GM21515 (cell line): ENCODE measurements around the gene POMGNT1.

Experiments used
- ATAC-seq: cut with Tn5 transposase; IDR thresholded peaks from one replicate; pipeline ENCODE4 v1.9.1; 2021; ENCODE audit not compliant: unreplicated experiment

Gene POMGNT1

DNA sequence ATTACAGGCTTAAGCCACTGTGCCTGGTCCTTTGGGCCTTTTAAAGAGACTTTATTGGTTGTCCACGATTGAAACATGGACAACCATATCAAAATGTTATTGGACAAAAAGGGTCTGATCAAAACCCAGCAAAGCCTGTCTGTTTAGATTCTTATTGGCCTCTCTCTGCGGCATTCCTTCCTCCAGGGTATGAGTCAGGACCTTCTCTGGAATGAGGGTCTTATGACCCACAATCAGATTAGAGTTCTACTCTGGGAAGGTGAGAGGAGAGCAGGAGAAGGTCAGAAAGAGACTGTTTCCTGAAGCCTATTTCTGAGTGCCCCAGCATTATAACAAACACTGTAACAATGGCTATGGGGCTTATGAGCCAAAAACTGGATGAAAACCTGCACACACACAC lies 12.8 kb upstream of the POMGNT1 start:
- no peak for ATAC-seq

DNA sequence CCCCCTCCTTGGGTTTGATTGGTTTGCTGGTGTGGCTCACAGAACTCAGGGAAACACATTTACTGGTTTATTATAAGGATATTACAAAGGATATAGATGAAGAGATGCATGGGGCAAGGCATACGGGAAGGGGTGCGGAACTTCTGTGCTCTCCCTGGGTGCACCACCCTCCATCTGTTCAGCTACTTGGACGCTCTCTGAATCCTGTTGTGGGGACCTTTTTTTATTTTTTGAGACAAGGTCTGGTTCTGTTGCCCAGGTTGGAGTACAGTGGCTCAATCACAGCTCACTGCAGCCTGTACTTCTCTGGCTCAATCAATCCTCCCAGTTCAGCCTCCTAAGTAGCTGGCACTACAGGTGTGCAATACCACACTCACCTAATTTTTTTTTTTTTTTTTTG lies 12.3 kb upstream of the POMGNT1 start:
- no peak for ATAC-seq

DNA sequence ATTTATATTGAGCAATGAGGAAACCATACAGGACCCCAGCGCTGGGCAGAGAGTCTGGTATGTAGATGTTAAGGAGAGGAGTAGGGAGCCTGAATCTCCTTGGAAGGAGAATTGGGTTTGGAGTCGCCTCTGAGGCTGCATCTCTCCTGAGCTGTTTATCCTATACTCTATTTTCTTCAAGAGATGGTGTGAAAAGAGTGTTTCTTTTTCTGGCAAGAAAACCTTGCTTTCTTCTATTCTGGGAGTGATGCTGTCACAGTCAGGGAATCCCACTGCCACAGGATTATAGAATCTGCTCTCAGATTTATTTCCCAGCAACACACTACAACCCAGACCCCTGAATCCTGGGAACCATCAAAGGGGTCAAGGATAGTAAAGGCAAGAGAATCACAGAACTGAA lies 8.2 kb upstream of the POMGNT1 start:
- no peak for ATAC-seq

DNA sequence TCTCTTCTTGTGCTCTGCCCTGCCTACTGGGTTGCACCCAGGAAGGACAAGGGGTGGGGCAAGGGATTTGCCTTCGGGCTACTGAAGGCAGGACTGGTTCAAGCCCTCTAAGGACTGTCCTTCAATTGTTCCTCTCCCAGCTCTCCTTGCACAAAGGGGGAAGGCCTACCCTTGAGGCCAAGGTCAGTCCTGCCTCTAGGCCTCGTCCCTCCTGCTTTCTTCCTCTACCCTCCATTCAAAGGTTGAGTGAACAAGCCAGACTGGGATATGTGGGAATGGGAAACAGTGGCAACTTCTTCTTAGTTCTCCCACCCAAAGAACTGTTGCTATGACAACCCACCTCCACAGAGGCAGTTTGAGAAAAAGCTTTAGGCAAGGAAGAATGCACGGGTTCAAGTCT lies 7.6 kb upstream of the POMGNT1 start:
- ATAC-seq = no peak

DNA sequence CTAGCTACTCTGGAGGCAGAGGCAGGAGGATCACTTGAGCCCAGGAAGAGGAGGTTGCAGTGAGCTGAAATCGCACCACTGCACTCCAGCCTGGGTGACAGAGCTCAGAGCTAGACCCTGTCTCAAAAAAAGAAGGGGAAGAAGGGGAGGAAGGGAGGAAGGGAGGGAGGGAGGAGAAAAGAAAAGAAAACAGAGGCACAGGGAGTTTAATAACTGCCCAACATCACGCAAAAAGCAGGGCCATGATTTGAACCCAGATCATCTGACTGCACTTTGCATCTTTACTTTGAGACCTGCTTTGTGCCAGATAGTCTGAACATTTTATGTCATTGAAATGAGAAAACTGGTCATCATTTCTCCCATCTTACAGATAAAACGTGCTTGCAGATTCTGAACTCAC lies 6.9 kb upstream of the POMGNT1 start:
- ATAC-seq = no peak

DNA sequence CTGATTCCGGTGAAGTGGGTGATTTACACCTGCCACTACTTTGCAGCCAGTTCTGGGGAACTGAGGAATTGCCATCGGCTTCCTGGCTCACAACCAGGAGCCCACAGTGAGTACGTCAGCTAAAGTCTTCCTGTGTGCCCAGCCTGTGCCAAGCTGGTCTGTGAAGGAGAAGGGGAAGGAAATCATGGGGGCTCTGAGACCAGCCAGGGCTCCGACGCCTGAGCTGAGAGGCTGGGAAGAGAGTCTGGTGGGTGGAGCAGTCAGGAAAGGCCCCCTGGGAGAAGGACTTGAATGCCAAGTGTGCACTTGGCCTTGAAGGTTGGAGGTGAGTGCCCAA lies 6.1 kb upstream of the POMGNT1 start:
- no peak for ATAC-seq

DNA sequence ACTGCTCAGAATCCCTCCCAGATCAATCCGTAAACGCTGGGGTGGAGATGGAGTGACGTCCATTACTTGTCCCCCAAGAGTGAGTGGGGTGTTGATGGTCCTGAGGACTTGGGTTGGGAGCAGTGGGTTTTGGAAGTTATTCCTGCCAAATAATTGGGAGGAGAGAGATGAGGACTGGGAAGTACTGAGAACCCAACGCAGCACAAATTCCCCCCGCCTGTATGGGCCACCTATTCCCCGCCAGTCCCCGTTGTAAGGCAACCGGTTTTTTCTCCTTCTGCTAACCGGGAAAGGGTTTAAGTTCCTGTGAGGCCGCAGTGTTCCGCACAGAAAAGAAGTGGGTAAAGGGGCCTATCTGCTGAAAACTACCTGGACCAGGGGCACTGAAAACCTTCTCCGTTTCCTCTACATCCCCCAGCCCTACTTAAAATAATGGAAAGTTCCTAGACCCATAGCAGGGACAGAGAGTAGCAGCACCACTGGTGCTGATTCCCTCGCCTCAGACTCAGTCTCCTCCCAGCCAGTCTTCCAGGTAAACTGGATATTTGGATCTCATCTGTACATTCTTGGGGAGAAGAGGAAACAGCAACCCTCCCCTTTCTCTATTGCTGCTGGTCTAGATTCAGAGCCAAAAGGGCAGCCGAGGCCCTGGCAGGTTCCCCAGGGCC lies 5.6 kb upstream of the POMGNT1 start:
- no peak for ATAC-seq

DNA sequence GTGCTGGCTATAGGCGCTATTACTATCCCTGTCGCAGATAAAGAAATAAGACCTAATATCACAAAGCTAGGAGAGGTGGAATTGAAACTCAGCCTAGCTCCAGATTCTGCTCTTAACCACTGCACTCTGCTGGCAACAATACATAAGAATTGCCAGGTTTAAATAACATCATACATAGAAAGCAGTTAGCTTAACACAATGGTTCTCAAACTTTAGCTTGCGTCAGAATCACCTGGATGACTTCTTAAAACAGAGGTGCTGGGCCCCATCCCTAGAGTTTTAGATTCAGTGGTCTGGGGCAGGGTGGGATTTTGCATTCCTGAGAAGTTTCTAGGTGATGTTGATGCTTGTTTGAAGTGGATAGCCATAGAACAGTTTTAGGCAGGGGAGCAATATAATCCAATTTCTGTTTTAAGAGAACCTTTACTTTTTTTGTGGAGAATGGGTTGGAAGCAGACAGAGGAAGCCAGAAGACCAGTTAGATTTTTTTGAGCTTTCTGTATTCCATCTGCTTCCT lies 1.1 kb upstream of the POMGNT1 start:
- ATAC-seq = no peak

DNA sequence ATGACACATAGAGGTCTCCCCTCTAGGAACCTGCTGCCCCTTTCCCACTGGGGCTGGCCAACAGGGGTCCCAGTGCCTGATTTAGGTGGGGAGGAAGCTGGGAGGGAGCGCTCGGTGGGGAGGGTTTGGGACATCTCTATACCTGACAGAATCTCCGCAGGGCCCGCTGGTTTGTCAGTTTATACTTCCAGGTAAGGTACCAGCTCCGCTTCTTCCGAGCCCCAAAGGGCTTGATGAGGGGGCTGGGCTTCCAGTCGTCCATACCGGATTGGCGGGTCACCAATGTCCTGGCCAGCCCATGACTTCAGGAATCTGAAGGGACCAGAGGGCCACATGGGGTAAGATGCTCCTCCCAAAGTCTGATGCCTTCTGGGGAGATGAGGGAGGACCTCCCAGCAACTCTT lies 672 bp downstream of the POMGNT1 start:
- ATAC-seq = no peak

DNA sequence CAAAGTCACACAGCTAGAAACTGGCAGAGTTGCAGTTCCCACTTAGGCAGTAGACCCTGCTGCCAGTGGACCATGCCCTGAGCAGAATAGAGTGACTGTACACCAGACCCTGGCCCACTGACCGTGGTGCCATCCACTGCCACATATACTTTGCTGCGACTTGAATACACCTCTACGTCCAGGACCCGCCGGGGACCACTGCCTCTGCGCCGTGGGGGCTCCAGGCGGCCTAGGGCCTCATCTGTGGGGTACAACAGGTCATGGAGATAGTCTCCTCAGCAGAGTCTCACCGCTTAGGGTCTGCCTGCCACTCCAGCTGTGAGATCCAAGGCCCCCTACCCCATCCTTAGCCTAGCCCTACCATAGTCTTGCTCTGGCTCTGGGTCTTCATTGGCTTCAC lies 1.6 kb downstream of the POMGNT1 start:
- ATAC-seq = no peak

DNA sequence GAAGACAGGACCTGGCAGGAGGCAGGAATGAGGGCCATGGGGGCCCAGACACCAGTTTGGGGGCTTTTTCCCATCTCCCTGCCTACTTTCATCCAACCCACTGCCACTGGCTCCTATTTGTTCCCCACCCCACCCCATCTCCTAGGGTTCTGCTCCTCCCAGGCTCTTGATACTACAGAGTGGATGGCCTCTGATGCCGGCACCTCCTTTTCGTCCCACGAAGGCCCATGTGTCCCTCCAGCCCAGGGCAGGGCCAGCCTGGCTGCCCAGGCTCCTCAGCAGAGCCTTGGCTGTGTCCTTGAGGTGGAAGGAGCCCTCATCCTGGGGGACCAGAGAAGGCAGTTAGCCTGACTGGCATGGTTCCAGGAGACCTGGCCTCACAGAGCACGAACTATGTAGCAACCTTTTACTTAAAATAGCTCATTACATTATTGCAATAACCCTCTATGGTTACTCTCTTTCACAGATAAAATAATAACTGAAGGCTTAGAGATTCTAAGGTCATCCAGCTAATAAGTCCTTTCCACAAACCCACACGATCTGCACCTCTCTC lies 3.5 kb downstream of the POMGNT1 start:
- ATAC-seq = no peak

DNA sequence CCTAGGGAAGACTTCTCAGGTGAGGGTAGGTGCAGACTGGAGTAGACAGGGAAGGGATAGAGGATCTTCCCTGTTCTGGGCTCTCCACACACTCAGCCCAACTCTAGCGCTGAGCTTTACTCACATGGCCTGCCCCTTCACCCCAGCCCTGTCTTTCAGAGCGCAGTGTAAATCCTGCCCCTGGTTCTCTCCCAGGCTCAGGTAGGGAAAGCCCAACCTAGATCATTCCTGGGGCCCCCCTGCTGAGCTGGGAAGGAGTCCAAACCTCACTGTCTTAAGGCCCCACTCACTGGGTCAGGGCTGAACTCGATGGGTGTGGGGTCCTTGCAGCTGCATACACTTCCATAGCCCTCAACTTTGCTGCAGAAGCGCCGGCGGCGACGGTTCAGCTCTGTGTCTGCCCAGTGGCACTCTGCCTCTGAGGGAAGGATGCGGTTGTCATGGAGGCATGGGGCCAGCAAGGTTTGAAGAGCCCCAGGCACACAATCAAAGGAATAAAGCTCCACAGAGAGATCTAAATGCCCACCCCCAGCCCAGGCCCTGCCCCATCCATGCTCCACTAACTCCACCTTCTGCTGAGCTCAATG lies 4.2 kb downstream of the POMGNT1 start:
- no peak for ATAC-seq

DNA sequence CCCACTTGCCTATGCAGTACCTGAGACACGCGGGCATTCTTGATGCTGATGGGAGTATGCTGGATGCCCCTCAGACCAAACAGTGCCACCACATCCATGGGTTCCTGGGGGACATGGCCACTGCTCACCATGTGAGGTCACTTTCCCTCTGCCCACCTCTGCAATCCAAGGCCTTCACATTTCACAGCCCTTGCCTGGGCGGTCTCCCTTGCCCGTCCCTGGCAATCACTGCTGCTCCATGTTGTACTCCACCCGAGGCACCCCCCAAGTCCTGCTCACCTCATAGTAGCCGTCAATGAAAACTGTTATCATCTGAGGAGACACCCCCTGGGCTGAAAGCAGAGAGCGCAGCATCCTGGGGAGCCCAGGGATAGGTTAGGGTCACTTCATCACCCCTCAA lies 4.9 kb downstream of the POMGNT1 start:
- ATAC-seq = no peak

DNA sequence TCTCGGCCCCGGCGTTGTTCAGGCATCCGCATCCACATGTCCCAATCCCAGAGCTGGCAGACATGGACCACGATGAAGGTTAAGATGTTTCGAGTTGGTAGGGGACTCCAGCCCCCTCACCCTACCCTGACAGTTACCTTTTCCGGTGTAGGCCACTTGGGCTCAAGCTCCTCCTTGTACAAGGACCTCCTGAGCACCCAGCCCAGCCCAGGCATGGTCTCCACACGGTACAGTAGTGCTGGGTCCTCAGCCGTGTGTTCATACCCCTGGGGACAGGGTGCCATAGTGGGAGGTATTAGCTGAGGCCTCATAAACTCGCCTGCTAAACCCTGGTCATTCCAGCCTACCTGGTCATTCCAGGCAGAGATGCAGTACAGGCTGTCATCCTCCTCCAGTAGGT lies 6.1 kb downstream of the POMGNT1 start:
- no peak for ATAC-seq

DNA sequence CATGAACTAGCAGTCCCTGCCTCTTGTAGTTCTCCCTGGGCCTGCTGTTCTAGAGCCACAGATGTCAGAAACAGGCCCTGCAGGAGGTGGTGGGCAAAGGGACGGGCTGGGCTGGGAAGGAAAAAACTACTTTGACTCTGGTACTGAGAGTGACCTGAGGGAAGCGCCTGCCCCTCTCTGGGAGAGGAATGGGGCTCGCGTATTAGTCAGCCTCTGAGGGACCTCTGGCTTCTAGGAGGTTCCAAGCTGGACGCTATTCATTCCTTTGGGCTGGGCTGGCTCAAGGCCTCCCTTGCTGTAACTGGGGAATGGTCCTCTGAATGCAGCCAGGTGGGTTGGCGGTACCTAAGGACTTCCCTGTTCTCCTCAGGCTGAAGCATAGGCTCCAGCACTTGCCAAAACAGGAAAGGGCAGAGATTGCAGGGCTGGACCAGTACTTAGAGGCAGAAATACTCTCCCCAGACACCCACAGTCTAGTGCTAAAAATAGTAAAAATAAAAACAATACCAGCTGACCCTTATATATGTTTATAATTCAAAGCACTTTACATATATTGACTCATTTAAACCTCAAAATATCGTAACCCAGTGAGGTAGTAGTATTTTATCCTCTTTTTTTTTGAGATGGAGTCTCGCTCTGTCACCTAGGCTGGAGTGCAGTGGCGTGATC lies 7.1 kb downstream of the POMGNT1 start:
- no peak for ATAC-seq

DNA sequence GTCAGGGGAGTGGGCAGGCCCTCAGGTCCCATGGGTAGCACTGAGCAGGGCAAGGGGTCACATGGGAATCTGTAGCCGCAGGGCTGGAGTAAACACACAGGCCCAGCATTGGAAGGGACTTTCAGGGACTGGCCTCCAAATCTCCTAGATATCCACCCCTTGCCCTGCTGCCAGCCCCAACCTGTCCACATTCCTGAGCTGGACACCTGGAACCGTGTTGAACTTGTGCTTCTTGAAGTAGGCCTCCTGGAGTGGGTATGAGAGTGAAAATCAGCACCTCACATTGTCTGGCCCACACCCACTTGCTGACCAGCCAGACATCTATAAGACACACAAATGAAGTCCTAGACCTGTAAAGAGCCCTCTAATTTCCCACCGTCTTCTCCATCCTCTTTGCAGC lies 7.7 kb downstream of the POMGNT1 start:
- ATAC-seq = no peak

DNA sequence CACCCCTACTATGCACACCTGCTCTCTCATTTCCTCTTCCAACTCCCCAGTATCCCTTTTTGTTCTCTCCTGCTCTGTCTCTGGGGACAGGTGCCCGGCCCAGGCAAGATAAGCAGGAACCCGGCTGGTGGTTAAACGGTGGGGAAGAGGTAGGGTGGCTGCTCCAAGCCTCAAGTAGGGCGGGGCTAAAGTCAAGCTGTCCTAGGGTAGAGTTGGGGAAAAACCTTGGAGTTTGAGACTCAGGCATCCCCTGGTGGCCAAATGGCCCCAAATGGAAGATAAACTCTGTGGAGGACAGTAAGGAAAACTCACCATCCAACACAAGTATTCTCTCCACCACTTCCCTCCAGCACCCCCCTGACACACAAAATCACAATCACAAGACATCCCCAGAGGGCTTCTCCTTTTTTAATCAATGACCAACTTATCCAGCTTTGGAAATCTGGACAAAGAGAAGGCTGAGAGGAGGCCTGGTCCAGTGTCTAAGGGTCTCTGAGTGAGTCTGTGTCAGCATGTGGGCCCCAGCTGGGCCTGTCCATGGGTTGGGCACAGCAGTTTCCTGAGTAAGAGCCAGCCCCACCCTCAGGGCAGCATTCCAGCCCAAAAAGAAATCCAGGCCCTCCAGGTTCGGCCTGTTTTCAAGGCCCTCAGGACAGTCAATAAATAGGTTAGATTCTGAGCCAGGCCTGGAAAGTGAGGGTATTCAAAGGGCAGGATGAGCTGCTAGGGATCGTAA lies 9.8 kb downstream of the POMGNT1 start:
- ATAC-seq = no peak

DNA sequence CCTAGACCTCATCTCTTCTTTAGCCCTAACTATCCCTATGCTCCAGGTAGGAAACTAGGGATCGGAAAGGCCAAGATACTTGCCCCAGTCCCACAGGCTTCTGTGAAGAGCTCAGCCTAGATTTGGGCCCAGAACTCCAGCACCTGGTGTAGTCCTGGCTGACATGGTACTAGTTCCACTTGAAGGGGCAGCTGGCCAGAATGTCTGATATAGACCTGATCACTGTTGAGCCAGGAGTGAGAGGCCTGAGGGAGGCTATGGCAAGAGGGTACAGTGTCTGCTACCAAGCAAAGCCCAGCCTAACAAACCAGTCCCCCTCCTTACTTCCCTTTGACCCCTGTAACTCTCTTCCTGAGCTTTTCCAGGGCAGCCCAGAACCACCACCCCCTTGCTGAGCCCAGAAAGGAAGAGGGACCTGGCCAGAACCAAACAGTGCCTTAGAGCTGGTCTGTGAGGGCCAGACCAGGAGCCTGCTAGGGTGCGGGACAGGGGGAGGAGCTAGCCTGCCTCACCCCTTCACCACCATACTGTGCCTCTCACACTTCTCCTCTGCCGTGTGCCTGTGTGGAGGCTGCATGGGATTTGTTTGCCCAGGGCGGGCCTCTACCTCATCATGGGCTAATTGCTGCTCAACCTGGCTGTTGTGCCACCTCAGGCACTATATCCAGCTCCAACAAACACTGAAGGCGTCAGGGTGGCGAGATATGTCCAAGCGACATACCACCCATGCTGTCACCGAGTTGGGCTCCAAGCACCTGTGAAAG lies 10.9 kb downstream of the POMGNT1 start:
- ATAC-seq = no peak

DNA sequence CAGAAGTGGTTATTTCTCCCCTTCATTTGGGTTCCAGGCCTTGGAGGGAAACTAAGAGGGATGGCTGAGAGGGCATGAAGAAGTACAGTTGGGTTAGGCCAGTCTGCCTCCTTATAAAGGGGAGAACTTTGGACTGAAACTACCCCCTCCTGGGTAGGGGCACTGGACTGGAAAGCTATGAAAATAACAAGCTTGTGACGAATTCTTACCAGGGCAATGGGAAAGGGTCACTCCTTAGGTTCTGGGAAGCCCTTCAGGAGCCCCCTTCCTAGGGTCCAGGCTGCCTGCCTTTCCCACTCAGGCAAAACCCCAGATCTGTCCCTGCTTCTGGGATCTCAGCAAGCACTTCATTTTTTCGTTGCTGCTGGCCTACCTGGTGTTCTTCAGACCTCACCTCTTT lies 12.2 kb downstream of the POMGNT1 start:
- ATAC-seq = no peak

DNA sequence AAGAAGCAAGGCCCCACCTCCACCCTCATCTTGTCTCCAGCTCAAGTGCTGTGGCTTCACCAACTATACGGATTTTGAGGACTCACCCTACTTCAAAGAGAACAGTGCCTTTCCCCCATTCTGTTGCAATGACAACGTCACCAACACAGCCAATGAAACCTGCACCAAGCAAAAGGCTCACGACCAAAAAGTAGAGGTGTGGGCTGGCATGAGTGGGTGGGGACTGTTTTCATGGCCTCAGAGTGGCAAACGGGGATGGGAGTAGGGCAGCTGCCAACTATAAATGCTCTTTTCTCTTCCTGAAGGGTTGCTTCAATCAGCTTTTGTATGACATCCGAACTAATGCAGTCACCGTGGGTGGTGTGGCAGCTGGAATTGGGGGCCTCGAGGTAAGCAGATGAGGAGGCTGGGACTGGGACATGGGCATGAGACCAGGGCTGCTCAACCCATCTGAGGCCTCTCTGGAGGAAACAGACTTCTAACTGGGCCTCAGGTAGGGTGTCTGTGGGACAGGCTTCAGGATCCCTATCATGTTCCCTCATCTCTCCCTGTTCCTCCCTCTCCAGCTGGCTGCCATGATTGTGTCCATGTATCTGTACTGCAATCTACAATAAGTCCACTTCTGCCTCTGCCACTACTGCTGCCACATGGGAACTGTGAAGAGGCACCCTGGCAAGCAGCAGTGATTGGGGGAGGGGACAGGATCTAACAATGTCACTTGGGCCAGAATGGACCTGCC lies 13.1 kb downstream of the POMGNT1 start:
- ATAC-seq = no peak
